CD4-positive, alpha-beta T cell treated with Interleukin-15 for 4 hours (primary cell): ENCODE results near the gene SLC27A1.
"Not testable (repeated sequence)": the region's sequence is repeated elsewhere in the genome, so short reads cannot be mapped to it uniquely, and the experiment has no call there.

Experiments
- DNase-seq: peaks from one replicate; pipeline ENCODE4 v3.0.0-alpha.2; 2020; ENCODE audit warnings: low spot score

The SLC27A1 gene

GRCh38 chr19:17457616-17458015, 12.7 kb upstream of the SLC27A1 start:
- DNase-seq: no peak

GRCh38 chr19:17458970-17459369, 11.4 kb upstream of the SLC27A1 start:
- DNase-seq: no peak

GRCh38 chr19:17460372-17461230, 9.7 kb upstream of the SLC27A1 start, which contains the start of gene NXNL1:
TSS of gene NXNL1 (minus strand) at chr19:17460926. CDS start at chr19:17460869, 57 bp downstream.
- no peak for DNase-seq

- no peak for DNase-seq
Measured at GRCh38 chr19:17466487-17466850, 3.9 kb upstream of the SLC27A1 start.

- DNase-seq: no peak
Measured at GRCh38 chr19:17467471-17468301, 2.6 kb upstream of the SLC27A1 start.

- DNase-seq: no peak
Measured at GRCh38 chr19:17468302-17469091, 1.8 kb upstream of the SLC27A1 start.

- no peak for DNase-seq
Measured at GRCh38 chr19:17469092-17469480, 1.2 kb upstream of the SLC27A1 start.

- peak; percentile 95 for DNase-seq
Measured at GRCh38 chr19:17469481-17470067, 750 bp upstream of the SLC27A1 start.

GRCh38 chr19:17471410-17472125, 1.2 kb downstream of the SLC27A1 start:
- DNase-seq: no peak

- DNase-seq: peak; percentile 9
Measured at GRCh38 chr19:17473041-17473440, 2.7 kb downstream of the SLC27A1 start.

- DNase-seq: not testable (repeated sequence)
Measured at GRCh38 chr19:17475011-17475540, 4.8 kb downstream of the SLC27A1 start.

GRCh38 chr19:17475541-17476115, 5.3 kb downstream of the SLC27A1 start:
- DNase-seq: no peak

GRCh38 chr19:17479325-17479791, 9.0 kb downstream of the SLC27A1 start:
- DNase-seq: no peak

GRCh38 chr19:17481986-17482385, 11.7 kb downstream of the SLC27A1 start:
- DNase-seq: no peak

GRCh38 chr19:17482877-17483604, 12.7 kb downstream of the SLC27A1 start:
- DNase-seq: no peak

- DNase-seq: no peak
Measured at GRCh38 chr19:17483605-17484002, 13.3 kb downstream of the SLC27A1 start.

- DNase-seq: no peak
Measured at GRCh38 chr19:17484520-17485185, 14.3 kb downstream of the SLC27A1 start.

GRCh38 chr19:17486545-17487240, 16.4 kb downstream of the SLC27A1 start:
- DNase-seq: no peak
